Fibroblast of pulmonary artery (primary cell): Measurements from ENCODE around the gene HTR6.

Experiments used
- DNase-seq: peaks from one replicate; pipeline ENCODE4 v3.0.0-alpha.2; 2010; ENCODE audit warnings: low read depth
- H3K4me3 ChIP-seq: replicated peaks from 2 replicates; pipeline ENCODE4 v1.5.1; 2011; ENCODE audit warnings: low read depth, mild to moderate bottlenecking, control low read depth, low read length, moderate library complexity
- TF ChIP-seq, protein P1 (sequence below): IDR thresholded peaks from 2 replicates; pipeline ENCODE4 v1.5.1; 2011; ENCODE audit warnings: mild to moderate bottlenecking, control low read depth, low read length, inconsistent platforms; ENCODE audit errors: missing control alignments

HTR6 gene

DNA sequence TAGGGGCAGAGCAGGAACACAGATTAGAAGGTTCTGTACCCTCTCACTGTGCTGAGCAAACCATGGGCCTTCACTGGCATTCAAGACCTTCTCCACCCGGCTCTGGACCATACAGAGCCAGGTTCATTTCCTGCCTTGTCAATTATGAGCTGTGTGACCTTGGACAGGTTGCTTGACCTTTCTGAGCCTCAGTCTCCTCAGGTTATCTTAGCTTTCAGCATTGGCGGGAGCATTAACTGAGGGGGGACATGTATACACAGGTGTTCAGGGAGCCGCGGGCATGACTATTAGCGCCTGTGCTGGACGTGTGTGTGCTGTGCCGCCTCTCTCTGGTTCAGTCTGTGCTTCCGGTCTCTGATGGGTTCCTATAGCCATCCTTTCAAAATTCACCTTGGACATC is 32.1 kb downstream of the HTR6 start:
- DNase-seq, result no peak
- TF ChIP-seq, protein P1, sequence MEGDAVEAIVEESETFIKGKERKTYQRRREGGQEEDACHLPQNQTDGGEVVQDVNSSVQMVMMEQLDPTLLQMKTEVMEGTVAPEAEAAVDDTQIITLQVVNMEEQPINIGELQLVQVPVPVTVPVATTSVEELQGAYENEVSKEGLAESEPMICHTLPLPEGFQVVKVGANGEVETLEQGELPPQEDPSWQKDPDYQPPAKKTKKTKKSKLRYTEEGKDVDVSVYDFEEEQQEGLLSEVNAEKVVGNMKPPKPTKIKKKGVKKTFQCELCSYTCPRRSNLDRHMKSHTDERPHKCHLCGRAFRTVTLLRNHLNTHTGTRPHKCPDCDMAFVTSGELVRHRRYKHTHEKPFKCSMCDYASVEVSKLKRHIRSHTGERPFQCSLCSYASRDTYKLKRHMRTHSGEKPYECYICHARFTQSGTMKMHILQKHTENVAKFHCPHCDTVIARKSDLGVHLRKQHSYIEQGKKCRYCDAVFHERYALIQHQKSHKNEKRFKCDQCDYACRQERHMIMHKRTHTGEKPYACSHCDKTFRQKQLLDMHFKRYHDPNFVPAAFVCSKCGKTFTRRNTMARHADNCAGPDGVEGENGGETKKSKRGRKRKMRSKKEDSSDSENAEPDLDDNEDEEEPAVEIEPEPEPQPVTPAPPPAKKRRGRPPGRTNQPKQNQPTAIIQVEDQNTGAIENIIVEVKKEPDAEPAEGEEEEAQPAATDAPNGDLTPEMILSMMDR, result no peak
- H3K4me3 ChIP-seq, result no peak overlapping the region

DNA sequence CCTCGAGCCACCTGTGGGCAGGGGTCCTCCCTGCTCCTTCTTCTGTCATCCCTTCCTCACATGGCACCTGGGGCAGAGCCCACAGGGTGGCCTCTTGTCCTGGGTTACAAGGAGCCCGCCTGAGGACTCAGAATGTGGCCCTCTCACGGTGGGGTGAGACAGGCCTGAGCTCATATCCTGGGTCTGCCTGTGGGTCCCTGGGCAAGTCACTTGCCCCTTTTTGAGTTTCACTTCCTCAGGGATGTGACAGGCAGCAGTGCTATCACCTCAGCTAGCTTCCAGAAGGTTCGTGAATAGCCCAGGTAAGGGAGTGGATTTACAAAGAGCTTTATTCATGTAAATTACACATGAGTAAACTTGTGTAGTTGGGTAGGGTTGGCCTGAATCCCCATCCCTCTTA is 33.5 kb downstream of the HTR6 start:
- TF ChIP-seq, protein P1, result no peak
- DNase-seq, result no peak
- no peak overlapping the region for H3K4me3 ChIP-seq

DNA sequence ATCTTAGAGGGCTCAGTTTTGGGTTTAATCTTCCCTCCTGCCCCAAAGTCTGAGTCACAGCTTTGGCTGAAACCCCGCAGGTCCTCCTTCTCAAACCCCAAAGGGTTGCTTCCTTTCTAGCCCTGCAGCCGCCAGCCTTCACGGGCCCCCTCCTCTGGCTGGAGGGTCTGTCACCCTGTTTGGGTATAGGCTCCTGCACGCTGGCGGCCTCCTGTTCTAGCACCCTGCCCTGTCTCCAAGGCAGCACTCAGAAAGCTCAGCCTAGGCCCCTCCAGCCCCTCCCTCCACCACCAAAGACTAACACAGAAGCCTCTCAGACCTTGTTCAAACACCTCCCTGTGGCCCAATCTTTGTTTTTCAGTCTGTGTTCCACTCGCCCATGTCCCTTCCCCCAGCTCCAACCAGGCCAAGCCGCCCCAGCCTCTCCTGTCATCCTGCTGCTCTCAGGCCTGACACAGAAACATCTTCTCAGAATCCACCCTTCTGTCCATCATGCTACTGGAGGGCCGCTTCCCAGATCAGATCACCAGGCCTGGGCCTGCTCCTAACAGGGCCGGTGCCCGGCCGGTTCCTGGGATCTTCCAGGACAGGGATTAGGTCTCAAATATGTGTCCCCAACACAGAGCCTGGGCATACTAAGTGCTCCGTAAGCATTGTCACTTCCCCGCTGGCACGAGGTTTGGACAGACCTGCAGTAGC is 35.6 kb downstream of the HTR6 start:
- H3K4me3 ChIP-seq, result no peak overlapping the region
- DNase-seq, result no peak
- TF ChIP-seq, protein P1, result no peak

DNA sequence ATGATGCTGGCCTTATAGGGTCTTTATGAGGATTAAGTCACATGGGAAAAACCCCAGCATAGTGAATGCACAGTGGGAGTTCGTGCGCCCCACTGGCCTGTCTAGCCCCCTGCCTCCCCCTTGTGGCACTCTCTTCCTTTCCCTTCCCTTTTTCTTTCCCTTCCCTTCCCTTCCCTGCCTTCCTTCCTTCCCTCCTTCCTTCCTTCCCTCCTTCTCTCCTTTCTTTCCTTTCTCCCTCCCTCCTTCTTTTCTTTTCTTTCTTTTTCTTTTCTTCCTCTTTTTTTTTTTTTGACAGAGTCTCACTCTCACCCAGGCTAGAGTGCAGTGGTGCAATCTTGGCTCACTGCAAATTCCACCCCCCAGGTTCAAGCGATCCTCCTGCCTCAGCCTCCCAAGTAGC is 38.6 kb downstream of the HTR6 start:
- no peak overlapping the region for H3K4me3 ChIP-seq
- TF ChIP-seq, protein P1, result no peak

DNA sequence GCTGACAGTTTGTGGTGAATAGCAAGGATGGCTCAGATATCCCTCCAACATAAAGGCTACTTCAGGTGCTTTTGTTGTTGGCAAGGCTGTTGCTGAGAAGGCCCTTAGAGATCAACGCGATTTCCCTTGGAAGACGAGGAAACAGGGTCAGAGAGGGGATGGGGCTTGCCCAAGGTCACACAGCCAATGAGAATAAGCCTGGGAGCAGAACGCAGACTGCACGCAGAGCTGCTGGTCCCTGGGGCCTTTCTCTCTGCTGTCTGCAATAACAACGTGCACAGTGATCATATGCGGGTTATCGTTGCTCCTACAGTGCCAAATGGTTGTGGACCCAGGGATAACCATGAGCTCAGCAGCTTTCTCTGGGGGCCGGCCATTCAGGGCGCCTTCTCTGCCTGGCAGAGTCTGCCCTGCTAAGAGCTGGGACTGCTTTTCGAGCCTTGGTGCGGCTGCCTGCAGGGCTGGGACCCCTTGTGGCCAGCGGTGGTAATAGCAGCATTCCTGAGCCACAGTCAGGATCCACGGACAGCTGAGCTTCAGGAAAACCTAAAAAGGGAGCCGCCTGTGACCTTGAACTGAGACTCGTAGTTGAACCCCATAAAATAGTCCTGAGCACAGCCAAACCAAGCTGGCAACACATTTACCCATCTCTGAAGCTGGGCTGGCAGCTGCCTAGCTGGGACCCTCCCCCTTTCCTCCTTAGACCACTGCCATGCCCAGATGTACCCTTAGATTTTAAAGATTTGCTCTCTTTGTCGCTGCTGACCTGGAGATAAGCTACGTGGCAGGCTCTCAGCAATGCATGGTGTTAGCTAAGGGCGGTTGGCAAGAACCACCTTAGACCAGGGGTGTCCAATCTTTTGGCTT is 39.8 kb downstream of the HTR6 start:
- DNase-seq, result peak; percentile 78
- no peak overlapping the region for H3K4me3 ChIP-seq
- TF ChIP-seq, protein P1, result peak; percentile 91

More for the DNA sequence above, 38.6 kb downstream of the HTR6 start:
- DNase-seq, result no peak

DNA sequence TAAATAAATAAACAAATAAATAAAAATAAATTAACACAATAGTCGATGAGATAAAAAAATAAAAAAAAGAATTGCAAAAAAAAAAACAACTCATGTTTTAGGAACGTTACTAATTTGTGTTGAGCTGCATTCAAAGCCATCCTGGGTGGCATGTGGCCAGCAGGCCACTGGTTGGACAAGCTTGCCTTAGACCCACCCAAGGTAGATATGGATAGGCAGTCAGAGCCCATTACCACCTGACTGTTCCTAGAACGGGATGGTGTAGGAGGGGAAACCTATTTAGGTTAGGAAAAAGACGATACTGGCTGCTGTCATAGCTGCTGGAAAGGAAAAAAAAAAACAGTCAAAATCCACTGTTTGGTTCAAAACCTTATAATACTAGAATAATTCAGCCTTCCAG is 40.8 kb downstream of the HTR6 start:
- DNase-seq, result no peak
- TF ChIP-seq, protein P1, result no peak
- no peak overlapping the region for H3K4me3 ChIP-seq

DNA sequence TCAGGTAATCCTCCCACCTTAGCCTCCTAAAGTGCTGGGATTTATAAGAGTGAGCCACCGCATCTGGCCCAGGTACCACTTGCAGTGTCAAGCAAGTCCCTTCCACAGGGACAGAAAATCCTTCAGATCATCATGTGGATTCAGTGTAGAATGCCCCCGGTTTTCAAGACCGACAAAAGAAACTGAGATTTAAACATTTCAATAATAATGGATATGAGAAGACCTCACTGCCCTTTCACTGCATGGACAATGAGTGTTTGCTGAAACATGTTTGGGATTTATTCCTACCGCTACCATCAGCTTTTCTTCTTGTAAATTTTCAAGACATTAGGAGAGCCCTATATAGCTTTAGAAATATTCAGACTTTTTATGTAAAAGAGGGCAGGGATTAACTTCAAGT is 41.5 kb downstream of the HTR6 start:
- TF ChIP-seq, protein P1, result no peak
- no peak overlapping the region for H3K4me3 ChIP-seq
- DNase-seq, result no peak
